ENCODE measurements around the gene EML1.

The EML1 gene

DNA sequence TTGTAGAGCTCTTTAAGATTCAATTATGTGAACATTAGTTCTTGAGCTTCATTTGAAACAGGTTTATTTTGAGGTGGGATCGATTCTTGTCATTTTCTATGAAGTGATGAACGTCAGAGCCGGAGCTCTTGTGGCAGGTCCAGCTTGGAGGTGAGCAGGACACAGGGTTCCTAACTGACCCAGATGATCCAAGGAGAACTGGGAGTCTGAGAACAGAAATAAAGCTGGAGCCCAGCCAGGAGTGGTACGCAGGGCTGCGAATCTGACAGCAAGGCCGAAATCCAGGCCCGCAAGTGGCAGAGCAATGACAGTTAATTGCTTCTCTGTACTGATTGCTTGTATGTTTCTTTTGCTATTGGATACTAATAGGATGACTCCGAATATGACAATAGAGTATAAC lies 46.5 kb downstream of the EML1 start:
- DNase-seq (ENCODE audit: low spot score) = no peak
- TF ChIP-seq, protein P1, sequence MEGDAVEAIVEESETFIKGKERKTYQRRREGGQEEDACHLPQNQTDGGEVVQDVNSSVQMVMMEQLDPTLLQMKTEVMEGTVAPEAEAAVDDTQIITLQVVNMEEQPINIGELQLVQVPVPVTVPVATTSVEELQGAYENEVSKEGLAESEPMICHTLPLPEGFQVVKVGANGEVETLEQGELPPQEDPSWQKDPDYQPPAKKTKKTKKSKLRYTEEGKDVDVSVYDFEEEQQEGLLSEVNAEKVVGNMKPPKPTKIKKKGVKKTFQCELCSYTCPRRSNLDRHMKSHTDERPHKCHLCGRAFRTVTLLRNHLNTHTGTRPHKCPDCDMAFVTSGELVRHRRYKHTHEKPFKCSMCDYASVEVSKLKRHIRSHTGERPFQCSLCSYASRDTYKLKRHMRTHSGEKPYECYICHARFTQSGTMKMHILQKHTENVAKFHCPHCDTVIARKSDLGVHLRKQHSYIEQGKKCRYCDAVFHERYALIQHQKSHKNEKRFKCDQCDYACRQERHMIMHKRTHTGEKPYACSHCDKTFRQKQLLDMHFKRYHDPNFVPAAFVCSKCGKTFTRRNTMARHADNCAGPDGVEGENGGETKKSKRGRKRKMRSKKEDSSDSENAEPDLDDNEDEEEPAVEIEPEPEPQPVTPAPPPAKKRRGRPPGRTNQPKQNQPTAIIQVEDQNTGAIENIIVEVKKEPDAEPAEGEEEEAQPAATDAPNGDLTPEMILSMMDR (IDR thresholded peaks at IDR 0.05; ENCODE audit: extremely low read depth, missing control alignments) = no peak

DNA sequence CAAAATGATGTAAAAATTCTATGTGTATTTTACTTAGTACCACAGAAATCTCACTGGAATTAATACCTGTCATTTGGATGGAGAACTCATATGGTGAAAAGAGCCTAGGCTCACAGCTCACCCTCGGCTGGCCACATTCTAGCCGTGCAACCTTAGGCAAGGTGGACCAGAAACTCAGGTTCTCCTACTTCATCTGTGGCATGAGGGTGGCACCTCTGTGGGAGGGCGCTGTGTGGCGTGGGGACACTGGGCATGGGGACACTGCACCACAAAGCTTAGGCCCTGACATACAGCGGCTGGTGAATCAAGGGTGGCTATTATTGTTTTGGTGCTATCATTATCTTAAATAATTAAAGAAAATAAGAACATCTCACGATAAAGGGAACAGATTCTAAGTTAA lies 47.1 kb downstream of the EML1 start:
- TF ChIP-seq, protein P1 (IDR thresholded peaks at IDR 0.05; ENCODE audit: extremely low read depth, missing control alignments) = no peak
- DNase-seq (ENCODE audit: low spot score) = no peak

DNA sequence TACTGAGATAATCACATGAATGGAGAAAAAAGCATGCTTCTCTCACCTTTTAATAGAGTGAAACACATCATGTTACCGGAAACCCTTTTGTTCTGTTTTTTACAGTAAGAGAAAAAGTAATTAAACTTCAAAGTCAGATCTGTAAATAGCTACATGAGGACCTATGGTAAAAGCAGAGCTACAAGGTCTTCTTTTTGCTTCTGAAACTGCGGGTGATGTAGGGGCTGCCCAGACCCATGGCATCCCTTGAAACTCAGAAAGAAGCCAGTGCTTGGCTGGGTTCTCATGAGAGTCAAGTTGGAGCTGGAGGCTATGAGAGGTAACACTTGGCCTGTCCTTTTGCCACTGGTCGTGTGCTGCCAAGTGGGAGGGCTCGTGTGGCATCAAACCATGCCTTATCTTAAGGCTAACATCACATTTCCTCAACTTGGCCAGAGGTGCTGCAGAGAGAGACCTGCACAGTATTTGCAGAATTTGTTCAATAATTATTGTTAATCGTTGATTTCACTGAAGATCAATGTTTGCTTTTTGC lies 47.6 kb downstream of the EML1 start:
- DNase-seq (ENCODE audit: low spot score) = no peak
- TF ChIP-seq, protein P1 (IDR thresholded peaks at IDR 0.05; ENCODE audit: extremely low read depth, missing control alignments) = no peak

DNA sequence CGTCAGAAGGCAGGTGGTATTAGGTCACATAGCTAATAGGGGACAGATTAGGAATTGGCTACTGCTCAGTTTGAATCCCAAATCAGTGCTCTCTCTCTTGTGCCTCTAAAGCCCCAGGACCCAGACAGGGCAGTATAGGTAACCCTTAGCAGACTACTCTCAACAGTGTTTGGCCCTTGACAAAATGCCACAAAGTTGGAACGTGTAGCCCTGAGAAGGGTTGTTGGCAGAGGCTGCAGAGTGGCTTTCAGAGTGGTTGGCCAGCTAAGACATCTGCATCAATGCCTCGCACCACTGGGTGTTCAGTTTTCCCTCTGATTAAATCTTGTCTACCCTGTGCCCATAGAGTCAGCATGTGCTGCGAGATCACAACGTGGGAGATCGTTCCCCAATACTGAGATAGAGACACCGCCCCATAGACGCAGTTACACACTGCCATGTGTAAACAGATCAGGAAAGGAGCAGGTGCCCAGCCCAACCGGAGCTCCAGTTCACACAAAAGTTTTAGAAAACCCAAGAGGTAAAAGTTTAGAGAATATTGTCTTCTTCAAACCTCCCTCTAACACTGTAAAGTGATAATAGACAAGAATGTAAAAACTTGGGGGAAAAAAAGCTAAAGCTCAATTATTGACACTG lies 48.3 kb downstream of the EML1 start:
- TF ChIP-seq, protein P1 (IDR thresholded peaks at IDR 0.05; ENCODE audit: extremely low read depth, missing control alignments) = no peak
- DNase-seq (ENCODE audit: low spot score) = no peak

DNA sequence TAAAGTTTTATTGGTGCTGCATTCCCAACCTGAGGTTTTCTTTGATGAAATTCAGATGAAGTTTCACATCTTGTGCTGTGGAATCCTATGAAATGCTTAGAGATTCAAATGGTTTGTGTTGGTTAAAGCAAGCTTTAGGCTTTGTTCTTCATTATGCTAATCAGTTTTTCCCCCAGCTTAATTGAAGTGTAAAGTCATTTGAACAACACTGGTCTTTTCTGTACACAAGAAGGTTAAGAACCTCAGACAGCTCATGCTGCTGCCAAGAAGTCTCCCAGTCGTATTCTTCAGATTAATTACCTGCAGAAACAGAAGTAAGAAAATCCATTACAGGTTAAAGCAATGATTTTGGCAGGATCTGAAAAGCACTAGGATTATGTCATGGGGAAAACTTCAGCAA lies 48.9 kb downstream of the EML1 start:
- TF ChIP-seq, protein P1 (IDR thresholded peaks at IDR 0.05; ENCODE audit: extremely low read depth, missing control alignments) = no peak
- no peak for DNase-seq (ENCODE audit: low spot score)

DNA sequence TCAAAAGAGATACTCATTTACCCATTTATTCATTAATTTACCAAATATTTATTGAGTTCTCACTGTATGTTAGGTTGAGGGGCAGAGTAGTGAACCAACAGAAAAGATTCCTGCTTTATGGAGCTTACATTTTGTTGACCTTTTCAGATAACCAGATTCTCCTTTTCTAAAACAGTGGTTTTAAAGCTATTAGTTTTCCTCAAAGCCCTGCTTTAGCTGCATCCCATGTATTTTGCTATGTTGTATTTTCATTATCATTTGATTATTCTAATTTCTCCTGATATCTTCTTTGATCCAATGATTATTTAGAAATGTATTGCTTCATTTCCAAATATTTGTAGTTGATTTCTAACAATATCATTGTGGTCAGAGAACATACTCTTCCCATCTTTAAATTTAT lies 53.6 kb downstream of the EML1 start:
- TF ChIP-seq, protein P1 (IDR thresholded peaks at IDR 0.05; ENCODE audit: extremely low read depth, missing control alignments) = no peak
- DNase-seq (ENCODE audit: low spot score) = no peak

DNA sequence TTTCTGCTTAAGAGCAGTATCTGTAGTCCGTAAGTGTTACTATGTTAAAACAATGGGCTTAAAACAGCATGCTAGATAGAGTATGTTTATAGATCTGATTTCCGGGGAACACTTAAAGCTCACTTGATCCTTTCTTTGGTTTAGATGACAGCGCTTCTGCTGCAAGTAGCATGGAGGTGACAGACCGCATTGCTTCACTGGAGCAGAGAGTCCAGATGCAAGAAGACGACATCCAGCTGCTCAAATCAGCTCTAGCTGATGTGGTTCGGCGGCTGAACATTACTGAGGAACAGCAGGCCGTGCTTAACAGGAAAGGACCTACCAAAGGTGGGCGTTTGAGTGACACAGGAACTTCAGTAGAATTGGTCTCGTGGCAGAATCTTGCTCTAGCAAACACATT lies 57.5 kb downstream of the EML1 start:
- DNase-seq (ENCODE audit: low spot score) = no peak
- TF ChIP-seq, protein P1 (IDR thresholded peaks at IDR 0.05; ENCODE audit: extremely low read depth, missing control alignments) = no peak

Data from GM20000 (cell line).